Activated naive CD4-positive, alpha-beta T cell treated with anti-CD3 and anti-CD28 coated beads for 36 hours (primary cell): ENCODE results near the gene TYMP. TPM values are rescaled to one million over a fixed set of nuclear protein-coding genes. Genes with fewer than 3 reads are reported as not detected.

Experiments
- CTCF ChIA-PET: fragments of 350-600 bp; sonication (Branson Sonifier 250); formaldehyde crosslinking; loops from one replicate; lab custom pipeline; 2021; ENCODE audit warnings: antibody characterized with exemption; lab: Charles Lee
- DNase-seq: peaks from one replicate; pipeline ENCODE4 v3.0.0-alpha.2; 2020
- H3K27ac Mint-ChIP-seq: one replicate; pipeline ENCODE4 v1.8.0; 2021; ENCODE audit warnings: mild to moderate bottlenecking, mixed read lengths
- H3K27me3 Mint-ChIP-seq: one replicate; pipeline ENCODE4 v1.8.0; 2021; ENCODE audit warnings: low read depth, mixed read lengths
- H3K36me3 Mint-ChIP-seq: one replicate; pipeline ENCODE4 v1.8.0; 2021; ENCODE audit warnings: low read depth, mixed read lengths
- H3K4me1 Mint-ChIP-seq: one replicate; pipeline ENCODE4 v1.8.0; 2021; ENCODE audit warnings: low read depth, mixed read lengths
- H3K4me3 Mint-ChIP-seq: one replicate; pipeline ENCODE4 v1.8.0; 2021; ENCODE audit warnings: mild to moderate bottlenecking, moderate library complexity, mixed read lengths
- H3K9me3 Mint-ChIP-seq: one replicate; pipeline ENCODE4 v1.8.0; 2021; ENCODE audit warnings: mixed read lengths
- intact Hi-C: fragments of 100-400 bp; cut with micrococcal nuclease; formaldehyde crosslinking; loops from one replicate; pipeline ENCODE4 v1.15.1; 2023
- total RNA-seq, 2 experiments: library from RNA; stranded (reverse); gene quantifications; one replicate each; pipeline ENCODE4 v1.2.3, GENCODE V29; 2021

The TYMP gene
- total RNA-seq, 2 experiments from 2014 or later = 43.7 to 49.6 TPM

DNA sequence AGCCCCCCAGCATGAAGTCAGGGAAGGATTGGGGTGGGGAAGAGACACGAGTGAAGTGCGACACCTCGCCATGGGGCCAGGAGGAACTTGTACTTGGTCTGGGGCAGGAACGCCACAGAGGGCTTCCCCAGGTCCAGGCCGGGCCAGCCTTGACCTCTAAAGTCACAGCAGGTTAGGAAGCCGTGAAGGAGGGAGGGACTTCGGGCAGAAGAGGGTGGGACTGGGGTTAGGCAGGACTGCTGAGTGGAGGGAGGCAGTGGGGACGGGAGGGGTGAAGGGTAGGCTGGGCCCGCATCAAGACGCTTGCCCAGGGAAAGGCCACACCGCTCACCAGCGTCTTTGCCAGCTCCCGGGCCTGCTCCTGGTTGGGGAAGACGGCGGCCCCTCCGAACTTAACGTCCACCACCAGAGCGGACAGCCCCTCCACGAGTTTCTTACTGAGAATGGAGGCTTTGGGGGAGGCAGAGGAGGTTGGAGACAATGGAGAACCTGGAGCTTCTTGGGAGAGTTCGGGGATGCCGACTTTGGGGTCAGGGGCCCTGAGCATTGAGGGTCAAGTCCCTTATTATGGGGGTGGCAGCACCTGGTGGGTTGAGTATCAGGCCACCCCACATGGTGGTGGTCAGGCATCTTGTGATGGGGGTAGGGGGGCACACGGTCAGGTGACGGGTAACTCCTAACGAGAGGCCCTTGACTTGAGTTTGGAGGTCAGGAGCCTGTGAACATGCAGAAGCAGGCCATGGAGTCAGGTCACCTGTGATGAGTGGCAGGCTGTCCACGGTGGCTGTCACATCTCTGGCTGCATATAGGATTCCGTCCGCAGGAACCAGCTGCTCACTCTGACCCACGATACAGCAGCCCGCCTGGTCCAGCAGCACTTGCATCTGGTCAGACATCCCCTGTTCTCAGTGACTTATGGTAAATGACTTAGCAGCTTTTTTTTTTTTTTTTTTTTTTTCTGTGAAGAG, 2.7 kb downstream of the TYMP start:
- Mint-ChIP-seq H3K27me3 (no peaks in the 10 kb centered on the region), H3K4me1 (peaks cover 35% of the 10 kb centered on the region), H3K36me3 (peaks cover 41% of the 10 kb centered on the region), H3K27ac (peak overlapping the region; percentile 93), H3K4me3 (peak overlapping the region; percentile 84), H3K9me3 (no peaks in the 10 kb centered on the region)
- intact Hi-C loops = loop anchor here (2.0 kb wide), 2 partner anchors 18 to 56 kb away; partner anchors contain the start of genes CHKB and KLHDC7B
- CTCF ChIA-PET = interaction anchor here (0.6 to 2.9 kb wide), 5 partner anchors 13 to 285 kb away, joined by 3 to 13 read pairs (median 4); no protein-coding TSS in a partner anchor
- peak; percentile 71 for DNase-seq

DNA sequence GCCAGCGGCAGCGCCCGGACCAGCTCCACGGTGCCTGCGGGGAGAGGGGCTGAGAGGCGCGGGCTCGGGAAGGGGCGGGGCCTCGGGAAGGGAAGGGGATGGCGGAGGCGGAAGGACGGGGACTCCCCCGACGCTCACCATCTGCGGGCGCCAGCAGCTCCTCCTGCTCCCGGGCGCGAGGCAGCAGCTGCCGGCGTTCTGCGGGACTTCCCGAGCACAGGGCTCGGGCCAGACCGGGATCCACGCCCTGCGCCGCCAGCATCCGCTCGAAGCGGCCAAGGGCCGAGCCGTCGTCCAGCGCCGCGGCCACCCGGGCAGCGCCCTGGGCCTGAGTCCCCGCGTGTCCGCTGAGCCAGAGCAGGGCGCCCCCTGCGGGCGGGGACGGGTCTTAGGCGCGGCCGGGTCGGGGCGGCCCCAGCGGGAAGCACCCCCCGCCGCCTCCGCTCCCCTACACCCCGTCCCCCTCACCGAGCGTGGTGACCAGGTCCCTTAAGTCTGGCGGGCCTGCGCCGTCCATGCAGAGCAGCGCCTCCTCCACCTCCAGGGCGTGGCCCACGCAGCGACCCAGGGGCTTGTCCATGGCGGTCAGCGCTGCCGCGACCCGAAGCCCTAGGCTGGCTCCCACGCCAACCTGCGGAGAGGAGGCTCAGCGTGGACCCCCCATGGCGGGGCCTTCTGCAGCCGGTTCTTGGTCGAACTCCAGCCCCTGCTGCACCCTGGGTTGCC, 3.5 kb downstream of the TYMP start:
- peaks cover 41% of the 10 kb centered on the region for H3K36me3 Mint-ChIP-seq
- H3K27ac Mint-ChIP-seq = peak overlapping the region; percentile 93
- intact Hi-C loops = loop anchor here (2.0 kb wide), 2 partner anchors 19 to 57 kb away; partner anchors contain the start of genes CHKB and KLHDC7B
- H3K4me1 Mint-ChIP-seq = peaks cover 35% of the 10 kb centered on the region
- H3K27me3 Mint-ChIP-seq = no peaks in the 10 kb centered on the region
- peak overlapping the region; percentile 84 for H3K4me3 Mint-ChIP-seq
- peak; percentile 95 for DNase-seq
- H3K9me3 Mint-ChIP-seq = no peaks in the 10 kb centered on the region
- CTCF ChIA-PET = interaction anchor here (0.6 to 2.9 kb wide), 31 partner anchors 9 to 284 kb away, joined by 3 to 39 read pairs (median 5); partner anchors contain the start of genes CHKB, HDAC10, KLHDC7B and LMF2

DNA sequence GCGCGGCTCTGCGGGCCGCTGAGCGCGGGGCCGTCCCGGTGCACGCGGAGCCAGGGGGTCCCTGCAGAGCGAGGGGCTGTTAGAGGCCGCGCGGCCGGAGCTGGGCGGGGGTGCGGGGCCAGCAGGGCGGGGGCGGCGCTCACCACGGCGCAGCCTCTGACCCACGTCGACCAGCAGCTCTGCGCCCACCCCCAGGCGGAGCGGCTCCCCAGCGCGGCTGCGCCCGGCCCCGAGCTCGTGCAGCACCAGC, 4.0 kb downstream of the TYMP start:
- intact Hi-C loops = loop anchor here (1.0 to 2.0 kb wide), 8 partner anchors 13 to 565 kb away; partner anchors contain the start of genes ARSA, CHKB, KLHDC7B and NCAPH2
- H3K36me3 Mint-ChIP-seq = peaks cover 39% of the 10 kb centered on the region
- no peak for DNase-seq
- CTCF ChIA-PET = interaction anchor here (0.6 to 2.9 kb wide), 31 partner anchors 9 to 283 kb away, joined by 3 to 39 read pairs (median 5); partner anchors contain the start of genes CHKB, HDAC10, KLHDC7B and LMF2
- no peaks in the 10 kb centered on the region for H3K27me3 Mint-ChIP-seq
- H3K27ac Mint-ChIP-seq = peak overlapping the region; percentile 80
- peak overlapping the region; percentile 97 for H3K4me3 Mint-ChIP-seq
- no peaks in the 10 kb centered on the region for H3K9me3 Mint-ChIP-seq
- H3K4me1 Mint-ChIP-seq = peaks cover 35% of the 10 kb centered on the region

DNA sequence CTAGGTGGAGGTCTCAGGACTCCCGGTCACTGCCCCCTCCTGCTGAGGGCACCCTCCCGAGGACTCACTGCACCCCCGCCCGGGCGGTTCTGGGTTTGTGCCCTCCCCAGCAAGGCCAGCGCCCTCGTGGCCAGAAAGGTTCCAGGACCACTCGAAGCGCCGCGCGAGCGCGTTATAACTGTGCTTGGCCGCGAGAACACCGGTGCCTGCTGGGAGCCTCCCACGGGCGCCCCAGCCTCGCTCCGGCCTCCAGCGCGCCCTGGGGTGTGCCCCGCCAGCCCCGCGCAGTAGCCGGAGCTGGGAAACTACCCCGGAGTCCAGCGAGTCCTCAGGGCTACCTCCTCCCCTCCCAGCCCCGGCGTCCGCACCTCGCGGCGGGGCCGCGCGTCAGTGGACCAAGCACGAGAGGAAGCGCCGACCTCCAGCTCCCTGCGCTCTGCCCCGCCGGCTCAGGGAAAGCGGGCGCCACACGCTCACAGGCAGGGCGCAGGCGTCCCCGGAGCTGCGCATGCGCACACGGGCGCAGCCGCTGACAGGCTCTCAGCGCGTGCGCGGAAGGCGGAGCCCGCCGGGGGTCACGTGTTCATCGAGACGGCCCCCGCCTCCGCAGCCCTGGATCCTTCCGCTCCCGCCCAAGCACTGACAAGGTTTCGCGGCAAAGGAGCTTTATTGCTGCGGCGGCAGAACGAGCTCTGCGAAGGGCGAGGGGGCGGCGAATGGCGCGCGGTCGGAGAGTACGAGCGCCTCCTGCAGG, 4.5 kb downstream of the TYMP start, which contains the start of gene SCO2:
Gene SCO2, minus strand, starts transcription at position 495 of the 754 bp plus-strand sequence. CDS start 1,187 bp downstream, outside the sequence.
- intact Hi-C loops = loop anchor here (1.0 to 2.0 kb wide), 6 partner anchors 14 to 565 kb away; partner anchors contain the start of genes ARSA, NCAPH2, PIM3 and SYCE3
- DNase-seq = peak; percentile 98
- peaks cover 35% of the 10 kb centered on the region for H3K4me1 Mint-ChIP-seq
- H3K9me3 Mint-ChIP-seq = no peaks in the 10 kb centered on the region
- H3K4me3 Mint-ChIP-seq = peak within 1 kb of the TSS; percentile 97
- CTCF ChIA-PET = interaction anchor here (0.6 to 2.9 kb wide), 31 partner anchors 10 to 283 kb away, joined by 3 to 39 read pairs (median 5); partner anchors contain the start of genes CHKB, HDAC10, KLHDC7B and LMF2
- H3K36me3 Mint-ChIP-seq = peaks cover 39% of the 10 kb centered on the region
- peak within 1 kb of the TSS; percentile 93 for H3K27ac Mint-ChIP-seq
- no peaks in the 10 kb centered on the region for H3K27me3 Mint-ChIP-seq

DNA sequence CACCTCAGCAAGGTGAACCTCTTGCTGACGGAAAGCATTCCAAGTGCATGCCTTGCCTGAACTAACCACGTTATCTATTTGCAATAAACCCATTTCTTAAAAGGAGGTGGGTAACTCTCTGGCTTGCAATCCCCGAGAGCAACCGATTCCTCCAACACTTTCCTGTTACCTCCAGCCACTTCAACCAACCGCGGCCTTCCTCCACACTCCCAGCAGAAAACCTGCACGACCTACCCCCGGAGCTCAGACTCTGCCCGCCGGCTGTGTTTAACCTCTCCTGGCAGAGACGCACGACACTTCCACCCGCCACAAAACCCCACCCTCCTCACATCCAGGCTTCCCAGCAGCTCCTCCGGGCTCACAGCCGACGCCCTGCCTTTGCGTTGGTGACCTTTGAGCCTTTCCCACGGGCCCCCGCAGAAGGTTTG, 5.1 kb downstream of the TYMP start:
- DNase-seq = peak; percentile 39
- intact Hi-C loops = loop anchor here (1.0 to 2.0 kb wide), 6 partner anchors 14 to 564 kb away; partner anchors contain the start of genes ARSA, NCAPH2, PIM3 and SYCE3
- Mint-ChIP-seq H3K4me1 (peaks cover 35% of the 10 kb centered on the region), H3K27me3 (no peaks in the 10 kb centered on the region), H3K4me3 (peak overlapping the region; percentile 97), H3K27ac (peak overlapping the region; percentile 86), H3K9me3 (no peaks in the 10 kb centered on the region), H3K36me3 (peaks cover 42% of the 10 kb centered on the region)
- CTCF ChIA-PET = interaction anchor here (1.3 to 2.9 kb wide), 8 partner anchors 10 to 273 kb away, joined by 4 to 39 read pairs (median 12); partner anchors contain the start of genes HDAC10, LMF2 and NCAPH2

DNA sequence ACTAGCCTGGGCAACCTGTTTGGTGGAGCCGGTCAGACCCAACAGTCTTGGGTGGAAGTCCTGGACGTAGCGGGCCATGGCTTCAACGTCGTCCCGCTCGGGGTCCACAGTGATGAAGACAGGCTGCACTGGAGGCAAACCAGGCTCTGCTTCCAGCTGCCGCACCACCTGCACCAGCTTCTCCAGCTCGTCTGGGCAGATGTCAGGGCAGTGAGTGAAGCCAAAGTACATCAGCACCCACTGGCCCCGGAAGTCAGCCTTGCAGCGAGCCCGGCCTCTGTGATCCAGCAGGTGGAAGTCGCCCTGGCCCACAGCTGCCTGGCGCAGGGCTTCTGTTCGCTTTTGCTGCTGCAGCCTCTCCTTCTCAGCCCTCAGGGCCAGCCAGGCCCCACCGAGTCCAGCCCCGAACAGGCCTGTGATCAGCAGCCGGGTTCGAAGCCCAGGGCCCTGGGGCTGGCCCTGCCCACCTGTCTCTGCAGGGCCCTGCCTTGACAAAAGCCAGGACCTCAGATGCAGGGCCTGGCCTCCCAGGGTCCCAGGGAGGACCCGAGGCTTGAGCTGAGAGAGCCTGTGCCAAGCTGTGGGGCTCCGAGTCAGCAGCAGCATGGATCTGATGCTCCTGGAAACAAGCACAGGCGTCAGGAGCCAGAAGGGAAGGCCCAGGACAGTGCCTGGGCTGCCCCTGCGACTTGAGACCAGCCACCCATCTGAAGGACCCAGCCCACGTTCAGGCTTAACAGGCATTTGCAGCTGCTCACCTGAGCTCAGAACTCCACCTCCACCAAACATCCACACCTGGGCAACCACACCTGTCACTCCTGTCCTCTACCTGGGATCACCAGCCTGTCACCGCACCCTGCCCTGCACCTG, 5.8 kb downstream of the TYMP start:
- H3K36me3 Mint-ChIP-seq = peaks cover 45% of the 10 kb centered on the region
- DNase-seq = no peak
- peaks cover 34% of the 10 kb centered on the region for H3K4me1 Mint-ChIP-seq
- intact Hi-C loops = loop anchor here (2.0 kb wide), 1 partner anchor 15 kb away; no protein-coding TSS in a partner anchor
- CTCF ChIA-PET = interaction anchor here (1.0 to 2.9 kb wide), 5 partner anchors 14 to 97 kb away, joined by 3 to 39 read pairs (median 22); partner anchors contain the start of genes LMF2 and NCAPH2
- peak overlapping the region; percentile 86 for H3K27ac Mint-ChIP-seq
- H3K9me3 Mint-ChIP-seq = no peaks in the 10 kb centered on the region
- H3K4me3 Mint-ChIP-seq = peak overlapping the region; percentile 97
- no peaks in the 10 kb centered on the region for H3K27me3 Mint-ChIP-seq

DNA sequence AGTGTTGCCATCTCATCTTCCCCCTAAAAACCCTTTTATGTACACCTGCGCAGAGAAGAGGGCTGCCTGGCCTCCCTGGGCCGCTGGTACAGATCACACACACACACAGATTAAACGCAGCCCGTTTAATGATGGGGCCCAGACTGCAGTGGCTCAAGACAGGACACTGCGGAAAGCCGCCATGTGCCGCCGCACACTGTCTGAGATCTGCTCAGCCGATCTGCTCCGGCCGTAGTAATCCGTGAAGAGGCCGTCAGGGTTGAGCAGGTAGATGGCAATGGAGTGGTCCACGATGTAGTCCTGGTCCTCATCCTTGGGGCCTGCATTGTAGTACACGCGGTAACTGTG, 6.4 kb downstream of the TYMP start:
- Mint-ChIP-seq H3K9me3 (no peaks in the 10 kb centered on the region), H3K4me1 (peaks cover 28% of the 10 kb centered on the region), H3K4me3 (peak overlapping the region; percentile 97), H3K27me3 (no peaks in the 10 kb centered on the region), H3K27ac (no peak overlapping the region), H3K36me3 (peaks cover 42% of the 10 kb centered on the region)
- intact Hi-C loops = no loop called here
- DNase-seq = no peak
- CTCF ChIA-PET = interaction anchor here (1.0 kb wide), 1 partner anchor 97 kb away, joined by 3 read pairs; no protein-coding TSS in a partner anchor

DNA sequence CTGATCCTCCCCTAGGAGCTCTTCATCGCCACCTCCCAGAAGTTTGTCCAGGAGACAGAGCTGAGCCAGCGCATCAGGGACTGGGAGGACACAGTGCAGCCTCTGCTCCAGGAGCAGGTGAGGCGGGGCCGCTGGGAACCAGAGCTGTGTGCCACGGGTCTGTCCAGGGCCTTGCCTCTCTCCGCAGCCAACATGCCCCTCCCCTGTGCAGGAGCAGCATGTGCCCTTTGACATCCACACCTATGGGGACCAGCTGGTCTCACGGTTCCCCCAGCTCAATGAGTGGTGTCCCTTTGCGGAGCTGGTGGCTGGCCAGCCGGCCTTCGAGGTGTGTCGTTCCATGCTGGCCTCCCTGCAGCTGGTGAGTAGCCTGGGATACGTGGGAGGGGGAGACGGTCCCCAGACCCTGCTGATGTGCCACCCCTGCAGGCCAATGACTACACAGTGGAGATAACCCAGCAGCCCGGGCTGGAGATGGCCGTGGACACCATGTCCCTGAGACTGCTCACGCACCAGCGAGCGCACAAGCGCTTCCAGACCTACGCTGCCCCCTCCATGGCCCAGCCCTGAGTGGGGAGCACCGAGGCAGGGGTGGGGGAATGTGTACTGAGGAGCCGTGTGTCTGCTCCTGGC, 6.9 kb downstream of the TYMP start:
- CTCF ChIA-PET = interaction anchor here (0.6 to 0.9 kb wide), 3 partner anchors 25 to 408 kb away, joined by 3 read pairs; no protein-coding TSS in a partner anchor
- no peak for DNase-seq
- Mint-ChIP-seq H3K4me1 (peaks cover 23% of the 10 kb centered on the region), H3K36me3 (peaks cover 39% of the 10 kb centered on the region), H3K9me3 (no peaks in the 10 kb centered on the region), H3K27me3 (no peaks in the 10 kb centered on the region), H3K27ac (no peak overlapping the region), H3K4me3 (peak overlapping the region; percentile 41)
- intact Hi-C loops = no loop called here

DNA sequence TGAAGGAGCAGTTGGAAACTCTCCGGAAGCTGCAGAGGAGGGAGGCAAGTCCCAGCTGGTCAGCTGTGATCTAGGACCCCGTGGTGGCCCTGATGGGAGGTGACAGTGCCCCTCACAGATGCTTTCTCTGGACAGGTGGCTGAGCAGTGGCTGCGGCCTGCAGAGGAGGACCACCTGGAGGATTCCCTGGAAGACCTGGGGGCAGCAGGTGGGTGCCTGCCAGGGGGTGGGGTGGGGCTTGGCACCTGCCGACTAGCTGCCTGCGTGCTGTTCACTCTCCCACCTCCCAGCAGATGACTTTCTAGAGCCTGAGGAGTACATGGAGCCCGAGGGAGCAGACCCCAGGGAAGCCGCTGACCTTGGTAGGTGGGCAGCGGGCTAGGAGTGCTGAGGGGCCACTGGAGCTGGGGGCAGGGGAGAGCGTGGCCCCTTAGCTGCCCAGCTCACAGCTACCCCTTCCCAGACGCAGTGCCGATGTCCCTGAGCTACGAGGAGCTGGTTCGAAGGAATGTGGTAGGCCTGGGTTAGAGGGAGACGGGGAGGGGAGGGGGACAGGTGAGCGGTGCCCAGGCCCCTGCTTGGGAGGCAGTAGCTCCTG, 7.5 kb downstream of the TYMP start:
- Mint-ChIP-seq H3K27me3 (no peaks in the 10 kb centered on the region), H3K9me3 (no peaks in the 10 kb centered on the region), H3K4me3 (no peak overlapping the region), H3K4me1 (peaks cover 17% of the 10 kb centered on the region), H3K27ac (no peak overlapping the region), H3K36me3 (peaks cover 34% of the 10 kb centered on the region)
- no peak for DNase-seq
- intact Hi-C loops = no loop called here
- CTCF ChIA-PET = interaction anchor here (0.6 to 0.9 kb wide), 3 partner anchors 25 to 407 kb away, joined by 3 read pairs; no protein-coding TSS in a partner anchor

DNA sequence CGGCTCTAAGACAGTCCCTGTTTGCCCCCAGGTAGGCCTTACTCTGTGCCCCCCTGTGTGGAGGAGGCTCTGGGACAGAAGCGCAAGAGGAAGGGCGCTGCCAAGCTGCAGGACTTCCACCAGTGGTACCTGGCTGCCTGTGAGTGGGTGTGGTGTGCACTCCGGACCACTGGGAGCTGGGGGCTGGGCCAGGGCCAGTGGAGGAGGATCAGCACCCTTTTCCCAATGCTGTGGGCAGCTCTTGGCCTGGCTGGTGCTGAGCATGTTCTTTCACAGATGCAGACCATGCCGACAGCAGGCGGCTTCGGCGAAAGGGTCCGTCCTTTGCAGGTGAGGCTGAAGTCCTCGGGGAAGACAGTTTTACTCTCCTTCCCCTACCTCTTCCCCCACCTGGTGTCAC, 8.1 kb downstream of the TYMP start:
- no peaks in the 10 kb centered on the region for H3K9me3 Mint-ChIP-seq
- no peaks in the 10 kb centered on the region for H3K27me3 Mint-ChIP-seq
- H3K4me1 Mint-ChIP-seq = peaks cover 11% of the 10 kb centered on the region
- DNase-seq = no peak
- no peak overlapping the region for H3K27ac Mint-ChIP-seq
- intact Hi-C loops = no loop called here
- no peak overlapping the region for H3K4me3 Mint-ChIP-seq
- H3K36me3 Mint-ChIP-seq = peaks cover 28% of the 10 kb centered on the region
- CTCF ChIA-PET = interaction anchor here (0.6 kb wide), 1 partner anchor 112 kb away, joined by 3 read pairs; no protein-coding TSS in a partner anchor
